Measurements from ENCODE around the gene KRTAP10-1. TPM values are rescaled to one million over a fixed set of nuclear protein-coding genes. Genes with fewer than 3 reads are reported as not detected.
"Not testable (repeated sequence)": the region's sequence is repeated elsewhere in the genome, so short reads cannot be mapped to it uniquely, and the experiment has no call there.

Gene KRTAP10-1
- total RNA-seq, 3 donors from 2014 or later = not detected

DNA sequence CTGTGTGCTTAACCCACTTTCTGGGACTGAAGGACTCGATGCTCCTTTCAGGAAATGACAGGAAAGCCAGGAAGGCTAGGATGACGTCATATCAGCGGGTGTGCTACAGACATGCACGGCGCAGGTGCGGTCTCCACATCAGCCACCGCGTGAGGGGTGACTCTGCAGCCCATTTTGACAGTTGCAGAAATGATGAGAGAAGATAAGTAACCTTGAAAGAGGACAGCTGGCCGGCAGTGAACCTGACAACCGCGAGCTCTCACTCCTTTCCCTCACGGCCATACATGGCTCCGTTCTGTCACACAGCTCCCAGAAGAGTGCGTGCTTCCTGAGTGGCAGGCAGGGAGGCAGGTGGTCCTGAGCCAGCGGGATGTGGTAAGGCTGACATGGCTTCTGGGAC lies 42.1 kb upstream of the KRTAP10-1 start:
- TF ChIP-seq, protein P1, sequence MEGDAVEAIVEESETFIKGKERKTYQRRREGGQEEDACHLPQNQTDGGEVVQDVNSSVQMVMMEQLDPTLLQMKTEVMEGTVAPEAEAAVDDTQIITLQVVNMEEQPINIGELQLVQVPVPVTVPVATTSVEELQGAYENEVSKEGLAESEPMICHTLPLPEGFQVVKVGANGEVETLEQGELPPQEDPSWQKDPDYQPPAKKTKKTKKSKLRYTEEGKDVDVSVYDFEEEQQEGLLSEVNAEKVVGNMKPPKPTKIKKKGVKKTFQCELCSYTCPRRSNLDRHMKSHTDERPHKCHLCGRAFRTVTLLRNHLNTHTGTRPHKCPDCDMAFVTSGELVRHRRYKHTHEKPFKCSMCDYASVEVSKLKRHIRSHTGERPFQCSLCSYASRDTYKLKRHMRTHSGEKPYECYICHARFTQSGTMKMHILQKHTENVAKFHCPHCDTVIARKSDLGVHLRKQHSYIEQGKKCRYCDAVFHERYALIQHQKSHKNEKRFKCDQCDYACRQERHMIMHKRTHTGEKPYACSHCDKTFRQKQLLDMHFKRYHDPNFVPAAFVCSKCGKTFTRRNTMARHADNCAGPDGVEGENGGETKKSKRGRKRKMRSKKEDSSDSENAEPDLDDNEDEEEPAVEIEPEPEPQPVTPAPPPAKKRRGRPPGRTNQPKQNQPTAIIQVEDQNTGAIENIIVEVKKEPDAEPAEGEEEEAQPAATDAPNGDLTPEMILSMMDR (IDR thresholded peaks at IDR 0.05) = no peak
- intact Hi-C loops (cut with DNase I, micrococcal nuclease) = no loop called here
- Histone ChIP-seq H3K4me3 (no peak overlapping the region), H3K9me3 (peaks cover 9% of the 10 kb centered on the region), H3K36me3 (ENCODE audit: low read depth) (no peaks in the 10 kb centered on the region), H3K4me1 (ENCODE audit: low read depth) (no peaks in the 10 kb centered on the region)
- no peak for DNase-seq
- no peak for ATAC-seq

DNA sequence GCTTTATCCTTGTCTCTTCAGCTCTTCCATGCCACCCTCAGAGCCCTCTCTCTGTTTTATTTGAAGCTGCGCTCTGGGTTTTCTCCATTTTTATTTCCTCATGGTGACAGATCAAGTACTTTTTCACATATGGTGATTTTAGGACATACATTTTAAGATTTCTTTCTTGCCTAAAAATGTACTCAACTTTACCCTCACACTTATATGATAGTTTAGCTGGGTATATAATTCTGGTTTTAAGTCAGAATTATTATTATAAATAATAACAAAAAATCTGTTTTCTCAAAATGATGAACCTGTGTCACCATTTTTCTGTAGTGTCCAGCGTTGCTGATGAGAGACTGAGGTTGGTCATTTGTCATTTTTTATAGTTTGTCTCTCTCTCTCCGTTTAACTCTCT lies 41.2 kb upstream of the KRTAP10-1 start:
- Histone ChIP-seq H3K9me3 (peaks cover 12% of the 10 kb centered on the region), H3K4me1 (ENCODE audit: low read depth) (no peaks in the 10 kb centered on the region)
- intact Hi-C loops (cut with DNase I, micrococcal nuclease) = no loop called here

DNA sequence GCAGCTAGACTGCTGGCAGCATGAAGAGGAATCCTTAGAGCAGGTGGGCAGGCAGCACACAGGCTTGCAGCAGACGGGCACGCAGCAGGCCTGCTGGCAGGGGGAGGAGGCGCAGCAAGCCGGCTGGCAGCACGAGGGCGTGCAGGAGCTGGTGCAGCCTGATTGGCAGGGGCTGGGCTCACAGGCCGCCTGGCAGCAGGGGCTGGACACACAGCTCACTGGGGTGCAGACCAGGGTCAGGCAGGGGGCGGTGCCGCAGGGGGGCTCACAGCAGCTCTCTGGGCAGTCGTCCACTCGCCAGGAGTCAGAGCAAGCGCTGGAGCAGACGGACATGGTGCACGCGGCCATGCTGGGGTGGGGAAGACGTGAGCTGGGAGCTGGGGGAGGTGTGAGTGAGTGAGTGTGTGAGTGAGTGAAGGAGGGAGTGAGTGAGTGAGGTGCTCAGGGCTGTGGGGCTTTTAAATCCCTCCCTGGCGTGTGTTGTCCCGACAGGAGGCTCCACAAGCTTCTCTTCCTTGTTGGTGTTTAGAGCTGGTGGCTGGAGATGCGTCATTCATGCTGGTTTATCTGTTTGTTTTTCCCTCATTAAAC lies 40.3 kb upstream of the KRTAP10-1 start, which contains the start of gene KRTAP10-5:
TSS of gene KRTAP10-5 (minus strand) at position 374 of the 591 bp plus-strand sequence. CDS start at position 348, 26 bp downstream.
- H3K4me3 ChIP-seq; intact Hi-C loops (cut with DNase I, micrococcal nuclease); H3K36me3 ChIP-seq (ENCODE audit: low read depth); H3K4me1 ChIP-seq (ENCODE audit: low read depth): not testable (repeated sequence)
- H3K9me3 ChIP-seq = peaks cover 12% of the 10 kb centered on the region
- DNase-seq = peak in 2 of 3 donors; percentile 21 to 63
- ATAC-seq = peak; percentile 68

More for the DNA sequence above, 41.2 kb upstream of the KRTAP10-1 start:
- H3K36me3 ChIP-seq (ENCODE audit: low read depth) = no peaks in the 10 kb centered on the region
- H3K4me3 ChIP-seq = no peak overlapping the region
- DNase-seq (no peak), ATAC-seq (no peak)
- TF ChIP-seq, protein P1 (IDR thresholded peaks at IDR 0.05) = no peak

DNA sequence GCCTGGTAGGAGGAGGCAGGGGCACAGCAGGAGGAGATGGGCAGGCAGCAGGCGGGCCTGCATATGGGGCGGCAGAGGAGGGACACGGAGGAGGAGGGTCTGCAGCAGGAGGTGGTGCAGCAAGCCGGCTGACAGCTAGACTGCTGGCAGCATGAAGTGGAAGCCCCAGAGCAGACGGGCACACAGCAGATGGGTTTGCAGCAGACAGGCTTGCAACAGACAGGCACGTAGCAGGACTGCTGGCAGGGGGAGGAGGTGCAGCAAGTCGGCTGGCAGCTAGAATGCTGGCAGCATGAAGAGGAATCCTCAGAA lies 39.8 kb upstream of the KRTAP10-1 start:
- intact Hi-C loops (cut with DNase I, micrococcal nuclease) = no loop called here
- H3K4me1 ChIP-seq (ENCODE audit: low read depth) = peaks cover under 1% of the 10 kb centered on the region
- H3K9me3 ChIP-seq = peaks cover 12% of the 10 kb centered on the region
- no peaks in the 10 kb centered on the region for H3K36me3 ChIP-seq (ENCODE audit: low read depth)
- H3K4me3 ChIP-seq = no peak overlapping the region
- DNase-seq = no peak
- TF ChIP-seq, protein P1 (IDR thresholded peaks at IDR 0.05) = no peak
- no peak for ATAC-seq

DNA sequence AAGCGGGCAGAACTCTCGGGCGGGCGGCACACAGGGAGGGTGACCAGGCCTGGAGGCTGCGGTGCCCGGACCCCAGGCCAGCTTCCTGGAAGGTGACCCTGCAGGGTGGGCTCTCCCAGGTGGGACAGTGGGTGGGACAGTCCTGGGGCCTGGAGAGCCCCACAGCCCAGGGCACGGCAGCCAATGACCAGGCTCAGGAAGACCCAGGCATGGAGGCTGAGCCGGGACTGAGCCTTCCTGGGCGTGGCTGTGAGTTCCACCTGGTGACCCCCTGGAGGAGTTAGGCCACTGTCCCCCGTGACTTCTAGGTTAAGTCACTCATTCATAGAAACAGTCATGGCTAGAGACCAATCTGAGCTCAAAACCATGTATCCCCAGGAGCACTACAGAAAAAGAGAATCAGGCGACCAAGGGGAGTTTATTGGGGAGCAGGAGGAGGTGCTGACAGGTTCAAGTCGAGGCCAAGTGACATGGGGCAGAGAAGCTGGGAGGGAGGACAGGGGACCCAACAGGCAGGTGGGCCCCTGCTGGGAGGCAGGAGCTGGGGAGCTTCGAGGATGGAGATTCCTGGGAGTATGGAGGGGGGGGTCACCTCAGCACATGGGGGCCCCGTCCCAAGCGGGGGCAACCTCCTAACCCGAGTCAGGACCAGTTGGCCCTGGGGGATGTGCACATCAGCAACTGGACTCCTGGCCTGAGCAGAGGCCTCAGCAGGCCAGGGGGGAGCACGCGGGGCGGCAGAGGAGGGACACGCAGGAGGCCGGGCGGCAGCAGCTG lies 39.2 kb upstream of the KRTAP10-1 start:
- Histone ChIP-seq H3K4me1 (ENCODE audit: low read depth) (peaks cover 6% of the 10 kb centered on the region), H3K4me3 (no peak overlapping the region), H3K36me3 (ENCODE audit: low read depth) (no peaks in the 10 kb centered on the region), H3K9me3 (peaks cover 12% of the 10 kb centered on the region)
- intact Hi-C loops (cut with DNase I, micrococcal nuclease) = no loop called here
- no peak for ATAC-seq
- TF ChIP-seq, protein P1 (IDR thresholded peaks at IDR 0.05) = no peak
- no peak for DNase-seq

DNA sequence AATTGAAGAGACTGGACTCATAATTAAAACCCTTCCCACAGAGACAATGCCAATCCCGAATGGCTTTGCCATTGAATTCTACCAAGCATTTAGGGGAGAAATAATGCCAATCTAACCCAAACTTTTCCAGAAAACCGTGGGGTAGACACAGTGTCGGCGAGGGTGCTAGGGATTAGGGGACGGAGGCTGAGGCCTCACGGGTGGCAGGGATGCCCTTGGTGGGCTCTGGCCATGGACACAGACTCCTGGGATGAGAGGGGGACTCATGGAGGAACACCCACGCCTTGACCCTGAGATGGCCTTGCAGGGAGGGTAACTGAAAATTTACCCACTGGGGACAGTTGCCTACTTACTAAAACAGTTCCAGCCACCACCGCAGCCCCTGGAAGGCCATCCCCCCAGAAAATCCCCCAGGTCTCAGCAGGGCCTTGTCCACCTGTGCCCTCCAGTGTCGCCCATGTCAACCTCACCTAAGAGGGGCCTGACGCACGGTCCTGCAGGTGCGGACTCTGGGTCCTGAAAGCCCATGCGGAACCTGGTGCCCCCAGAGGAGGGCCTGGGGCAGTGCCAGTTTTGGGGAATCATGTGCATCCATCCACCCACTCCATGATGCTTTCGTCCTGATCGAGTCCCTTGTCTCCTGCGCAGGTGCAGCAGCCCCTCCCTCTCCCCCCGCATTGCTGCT lies 38.5 kb upstream of the KRTAP10-1 start:
- intact Hi-C loops (cut with DNase I, micrococcal nuclease) = no loop called here
- peaks cover 7% of the 10 kb centered on the region for H3K4me1 ChIP-seq (ENCODE audit: low read depth)
- TF ChIP-seq, protein P1 (IDR thresholded peaks at IDR 0.05) = no peak
- no peak for ATAC-seq
- no peak for DNase-seq
- H3K4me3 ChIP-seq = no peak overlapping the region
- no peaks in the 10 kb centered on the region for H3K36me3 ChIP-seq (ENCODE audit: low read depth)
- peaks cover 12% of the 10 kb centered on the region for H3K9me3 ChIP-seq

Data from mucosa of descending colon (tissue), 3 donors.